NCI-H82 (cell line): ENCODE results near the gene GRID2.
"Not testable (repeated sequence)": the region's sequence is repeated elsewhere in the genome, so short reads cannot be mapped to it uniquely, and the experiment has no call there.

Experiments
- DNase-seq: peaks from one replicate; lab custom pipeline; 2025; lab: John Stamatoyannopoulos, UW

Gene GRID2

DNA sequence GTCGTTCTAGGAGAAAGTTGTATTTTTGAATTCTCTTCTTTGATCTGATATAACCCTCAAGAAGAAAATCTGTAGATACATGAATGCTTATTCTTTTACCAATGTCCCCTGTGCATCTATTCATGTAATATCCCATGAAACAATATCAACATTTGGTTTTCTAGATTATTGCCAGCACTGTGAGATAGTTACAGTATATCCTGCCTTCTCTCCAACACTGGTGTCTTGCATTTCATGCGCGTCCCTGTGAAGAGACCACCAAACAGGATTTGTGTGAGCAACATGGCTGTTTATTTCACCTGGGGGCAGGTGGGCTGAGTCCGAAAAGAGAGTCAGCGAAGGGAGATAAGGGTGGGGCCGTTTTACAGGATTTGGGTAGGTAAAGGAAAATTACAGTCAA, 135.0 kb downstream of the GRID2 start:
- DNase-seq, result not testable (repeated sequence)

DNA sequence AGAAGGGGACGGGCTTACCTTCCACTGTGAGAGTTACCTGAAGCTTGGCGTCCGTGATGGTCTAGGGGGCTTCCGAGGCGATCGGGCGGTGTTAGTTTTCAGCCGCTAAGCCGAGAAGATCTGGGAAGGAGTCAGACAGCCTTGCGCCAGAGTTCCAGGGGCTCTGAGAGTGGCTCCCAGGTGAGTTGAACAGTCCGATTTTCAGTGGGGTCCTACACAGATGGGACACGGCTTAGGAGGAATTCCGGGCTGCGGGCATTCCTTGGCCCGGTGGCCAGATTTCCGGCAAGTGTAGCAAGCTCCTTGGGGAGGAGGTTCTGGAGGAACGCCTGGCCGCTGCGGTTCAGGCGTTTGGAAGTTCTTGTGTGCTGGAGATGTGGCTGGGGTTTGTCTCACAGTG, 138.4 kb downstream of the GRID2 start:
- DNase-seq, result not testable (repeated sequence)

GRCh38 chr4:92444143-92444843, 140.5 kb downstream of the GRID2 start:
- not testable (repeated sequence) for DNase-seq

DNA sequence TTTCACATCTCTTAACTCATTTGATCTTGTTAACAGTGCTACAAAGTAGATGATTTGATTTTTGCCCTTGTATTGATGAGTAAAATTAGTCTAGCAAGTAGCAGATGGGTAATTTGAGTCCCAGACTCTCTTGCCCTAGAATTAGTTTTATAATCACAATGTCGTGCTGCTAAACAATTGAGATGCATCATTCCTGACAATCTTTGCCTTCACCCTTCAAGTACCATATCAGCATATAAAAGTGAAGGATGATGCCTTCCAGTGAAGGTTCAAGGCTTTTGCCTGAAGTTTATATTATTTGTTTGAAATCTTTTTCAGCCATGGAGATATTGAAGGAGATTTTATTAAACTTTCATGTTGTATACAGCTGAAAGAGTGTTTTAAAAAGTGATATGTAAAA, 141.4 kb downstream of the GRID2 start:
- no peak for DNase-seq

DNA sequence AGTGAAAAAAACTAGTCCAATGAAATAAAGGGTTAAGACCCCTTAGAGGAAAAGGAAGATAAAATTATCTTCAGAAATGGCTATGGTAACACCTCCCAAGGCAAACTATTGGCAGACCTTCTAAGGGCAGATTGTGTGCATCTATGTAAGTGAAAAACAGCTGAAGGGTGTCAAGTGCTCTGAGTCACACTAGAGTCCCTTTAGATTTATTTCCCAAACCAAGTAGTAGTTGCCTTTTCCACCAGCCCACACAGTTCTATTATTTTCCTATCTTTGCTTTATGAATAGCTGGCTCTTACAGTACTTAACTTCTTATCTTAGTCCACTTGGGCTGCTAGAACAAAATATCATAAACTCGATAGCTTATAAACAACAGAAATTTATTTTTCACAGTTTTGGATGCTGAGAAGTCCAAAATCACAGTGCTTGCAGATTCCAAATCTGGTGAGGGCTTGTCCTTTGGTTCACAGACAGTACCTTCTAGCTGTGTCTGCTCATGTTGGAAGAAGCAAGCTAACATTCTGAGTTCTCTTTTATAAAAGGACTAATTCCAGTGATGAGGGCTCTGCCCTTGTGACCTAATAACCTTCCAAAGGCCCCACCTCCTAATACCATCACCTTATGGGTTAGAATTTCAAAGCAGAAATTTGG, 143.6 kb downstream of the GRID2 start:
- no peak for DNase-seq

- not testable (repeated sequence) for DNase-seq
Measured at GRCh38 chr4:92448176-92448575, 144.4 kb downstream of the GRID2 start.

DNA sequence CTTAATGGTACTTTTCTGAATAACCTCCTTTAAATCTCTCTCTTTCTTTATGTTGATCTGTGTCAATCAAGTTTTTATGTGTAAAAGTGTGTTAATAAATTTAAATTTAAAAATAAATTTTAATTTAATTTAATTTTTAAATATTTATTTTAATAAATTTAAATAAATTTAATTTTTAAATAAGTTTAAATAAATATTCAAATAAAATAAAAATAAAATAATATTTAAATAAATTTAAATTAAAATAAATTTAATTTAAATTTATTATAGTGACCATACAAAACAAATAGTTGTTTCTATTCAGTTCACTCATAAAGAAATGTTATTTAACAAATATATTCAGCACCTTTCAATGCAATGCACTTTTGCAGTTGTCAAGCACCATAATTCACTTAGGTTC, 146.9 kb downstream of the GRID2 start:
- no peak for DNase-seq

DNA sequence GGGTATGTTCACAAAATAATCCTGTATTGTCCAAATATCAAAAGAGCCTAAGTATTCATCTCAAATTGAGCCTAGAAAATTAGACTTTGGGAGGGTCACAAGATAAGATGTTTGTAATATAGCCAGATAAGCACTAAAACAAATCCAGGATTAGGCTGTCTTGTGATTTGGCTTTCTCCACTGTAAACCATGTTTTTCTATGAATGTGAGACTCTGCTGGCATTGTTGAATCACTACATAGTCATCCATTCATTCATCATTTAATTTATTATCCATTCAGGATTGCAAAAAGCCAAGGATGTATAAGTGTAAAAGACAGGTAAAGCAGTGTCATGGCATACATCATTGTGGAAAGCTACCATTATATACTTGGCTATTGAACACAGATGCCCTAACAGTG, 148.0 kb downstream of the GRID2 start:
- DNase-seq, result no peak

- DNase-seq, result not testable (repeated sequence)
Measured at GRCh38 chr4:92452383-92452782, 148.6 kb downstream of the GRID2 start.

- DNase-seq, result no peak
Measured at GRCh38 chr4:92455329-92455839, 151.6 kb downstream of the GRID2 start.

DNA sequence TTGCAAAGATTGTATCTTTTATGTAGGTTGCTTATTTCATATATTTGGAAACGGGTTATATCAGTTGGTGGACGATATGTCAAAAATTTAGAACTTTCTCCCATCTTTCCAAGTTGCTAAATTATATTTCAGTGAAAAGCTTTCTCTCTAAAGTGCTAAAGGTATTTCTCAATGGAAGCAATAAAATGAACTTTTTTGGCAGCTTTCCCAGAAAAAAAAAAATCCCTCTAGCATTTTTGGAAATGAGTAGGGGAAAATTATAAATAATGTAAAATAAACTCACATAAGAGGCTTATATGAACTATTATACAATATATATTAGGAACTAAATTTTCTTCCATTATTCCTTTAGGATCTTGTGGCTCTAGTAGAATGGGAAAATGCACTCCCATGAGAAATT, 152.2 kb downstream of the GRID2 start:
- DNase-seq, result no peak

DNA sequence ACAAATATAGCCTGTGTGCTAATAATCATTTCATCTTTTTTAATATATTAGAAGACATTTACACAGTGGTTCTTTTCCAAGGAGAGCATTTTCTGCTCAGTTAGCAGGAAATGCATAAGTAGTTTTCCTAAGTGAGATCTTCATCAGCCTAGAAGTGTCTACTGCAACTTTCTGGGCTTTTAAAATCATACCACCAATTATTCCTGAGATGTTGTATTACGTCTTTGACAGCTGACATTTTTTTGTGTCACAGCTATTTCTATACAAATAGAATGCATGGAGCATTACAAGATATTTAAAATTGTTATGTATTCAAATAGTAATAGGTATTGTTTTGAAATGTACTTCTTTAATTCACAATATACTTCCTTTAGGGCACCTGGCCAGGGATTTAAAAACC, 158.0 kb downstream of the GRID2 start:
- no peak for DNase-seq

DNA sequence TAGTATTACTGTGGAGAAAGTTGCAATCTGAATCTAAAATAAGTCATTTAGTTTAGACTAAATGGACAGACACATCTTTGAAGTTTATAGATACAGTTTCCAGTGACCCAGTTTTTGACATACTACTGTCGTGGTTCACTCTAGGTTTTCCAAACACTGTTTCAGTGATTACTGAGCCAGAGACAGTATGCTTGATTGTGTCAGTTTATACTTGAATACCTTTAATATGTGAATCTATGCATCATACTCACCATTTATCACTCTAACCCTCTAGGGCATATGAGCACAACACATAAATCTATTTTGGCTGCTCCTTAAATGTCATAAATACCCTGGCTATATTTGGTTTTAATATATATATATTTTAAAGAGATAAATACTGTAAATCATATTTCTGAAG, 173.5 kb downstream of the GRID2 start:
- no peak for DNase-seq

DNA sequence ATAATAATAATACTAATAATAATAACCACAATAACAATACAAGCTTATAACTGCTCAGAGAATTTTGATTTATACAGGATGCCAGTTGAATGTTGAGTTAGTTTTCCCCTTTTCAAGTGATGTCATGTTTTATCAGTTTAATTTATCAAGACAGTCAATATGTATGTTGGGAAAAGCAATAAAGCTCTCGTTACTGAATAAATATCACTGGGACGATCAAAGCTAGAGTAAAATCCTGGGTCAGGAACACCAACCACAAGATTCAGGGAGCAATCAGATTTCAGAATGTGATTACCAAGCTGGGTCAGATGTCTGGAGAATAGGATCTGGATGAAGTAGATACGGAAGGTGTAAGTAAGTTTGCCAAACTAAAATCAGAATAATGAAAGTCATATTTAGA, 179.6 kb downstream of the GRID2 start:
- no peak for DNase-seq

DNA sequence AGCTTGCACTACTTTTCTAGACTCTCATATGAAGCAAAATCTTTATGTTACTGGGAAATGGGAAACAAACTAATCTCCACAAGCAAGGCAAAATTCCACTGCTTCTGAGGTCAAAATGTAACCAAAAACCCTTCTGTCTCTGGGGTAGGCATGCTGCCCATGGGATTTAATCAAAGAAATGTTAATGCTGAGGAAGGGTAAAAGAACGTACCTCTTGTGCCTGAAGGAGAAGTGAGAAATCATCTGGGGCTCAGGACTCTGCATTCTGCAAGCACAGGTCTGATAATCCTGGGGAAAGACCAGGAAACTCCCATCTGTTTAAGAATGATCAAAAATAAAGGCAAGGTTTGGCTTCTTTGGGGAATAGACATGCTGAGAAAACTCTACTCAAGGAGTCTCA, 184.7 kb downstream of the GRID2 start:
- no peak for DNase-seq

DNA sequence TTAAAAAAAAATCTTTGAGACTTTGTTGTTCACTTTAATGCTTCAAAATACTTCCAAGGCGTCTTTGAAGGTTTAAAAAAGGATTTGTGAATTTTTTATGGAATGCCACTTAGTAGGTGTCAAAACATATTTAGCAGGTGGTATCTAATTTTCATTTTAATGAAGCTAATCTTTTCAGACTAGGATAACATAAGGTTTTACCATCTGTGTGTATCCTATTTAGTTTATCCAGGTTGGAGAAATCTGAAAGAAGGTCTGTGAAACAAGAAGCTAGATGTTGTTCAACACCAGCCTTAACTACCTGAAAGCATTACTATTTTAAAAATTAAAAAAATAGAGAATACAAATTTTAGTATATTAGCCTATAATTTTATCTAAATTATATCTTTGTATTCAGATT, 193.4 kb downstream of the GRID2 start:
- DNase-seq, result peak; percentile 45

DNA sequence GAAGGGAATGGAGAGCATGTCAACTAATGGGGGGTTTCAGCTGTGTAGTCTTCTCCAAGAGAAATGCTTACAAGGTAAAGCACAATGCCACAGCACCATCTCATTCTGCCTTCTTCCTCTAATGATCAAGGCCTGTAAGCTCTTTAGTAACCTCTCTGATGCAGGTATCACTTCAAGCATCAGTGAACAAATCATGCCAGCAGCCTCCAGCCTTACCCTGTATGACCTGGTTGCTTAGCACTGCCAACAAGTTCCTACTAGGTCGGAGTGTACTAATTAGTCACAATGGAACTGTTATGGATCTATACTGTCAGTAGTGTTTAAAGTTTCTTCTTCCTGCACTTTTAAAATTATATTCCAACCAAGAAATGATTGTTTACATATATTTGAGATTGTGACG, 197.7 kb downstream of the GRID2 start:
- DNase-seq, result peak; percentile 58

DNA sequence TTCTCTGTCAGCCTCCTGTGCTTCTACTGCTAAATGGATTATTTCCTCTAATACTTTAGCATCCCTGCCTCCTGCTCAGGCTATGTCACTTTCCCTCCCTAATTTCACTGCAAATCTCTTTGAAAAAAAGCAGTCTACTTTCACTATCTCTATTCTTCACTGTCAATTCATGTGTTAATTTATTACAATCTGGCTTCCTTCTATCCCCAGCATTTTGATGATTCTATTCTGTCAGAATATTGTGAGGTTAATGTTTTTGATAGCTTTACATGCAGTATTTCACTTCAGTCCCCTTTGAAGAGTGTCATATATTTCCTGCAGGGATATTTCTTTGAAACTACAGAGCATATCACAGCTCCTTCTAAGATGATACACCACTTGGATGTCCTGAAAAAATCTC, 203.2 kb downstream of the GRID2 start:
- peak; percentile 58 for DNase-seq

DNA sequence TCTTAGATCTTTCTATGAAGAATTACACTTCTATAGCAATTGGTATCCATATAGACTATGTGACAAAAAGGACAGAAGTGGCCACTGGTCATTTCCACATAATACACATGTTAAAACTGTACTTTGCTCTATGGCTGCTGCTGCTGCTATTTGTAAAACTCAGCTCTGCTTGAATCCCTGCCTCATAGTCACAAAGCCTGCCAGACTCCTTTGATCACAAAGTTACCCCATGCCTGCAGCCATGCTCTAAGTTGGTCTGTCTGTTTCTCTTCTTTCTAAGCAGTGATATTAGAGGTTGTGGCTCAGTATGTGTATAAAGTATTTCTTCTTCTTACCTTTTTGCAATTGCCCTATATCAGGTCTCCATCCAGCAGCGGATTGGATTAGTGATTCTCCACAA, 210.9 kb downstream of the GRID2 start:
- DNase-seq, result no peak

DNA sequence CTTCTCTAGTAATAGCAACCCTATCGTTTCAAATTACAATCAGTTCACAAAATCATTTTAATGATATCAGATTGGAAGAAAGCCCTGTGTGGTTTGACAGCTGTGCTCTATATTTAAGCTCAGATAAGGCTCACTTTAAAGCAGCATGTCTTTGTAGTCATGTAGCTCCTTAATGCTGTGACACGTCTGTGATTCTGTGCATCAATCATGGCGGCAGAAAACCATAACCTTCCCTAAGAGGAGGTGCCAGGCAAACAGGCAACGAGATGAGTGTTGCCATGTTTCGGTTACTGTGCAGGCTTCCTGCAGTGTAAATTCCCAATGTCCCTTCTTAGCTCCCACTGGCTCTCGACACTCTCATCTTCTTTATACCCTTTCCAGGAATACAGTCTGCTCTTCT, 212.7 kb downstream of the GRID2 start:
- DNase-seq, result peak; percentile 1

DNA sequence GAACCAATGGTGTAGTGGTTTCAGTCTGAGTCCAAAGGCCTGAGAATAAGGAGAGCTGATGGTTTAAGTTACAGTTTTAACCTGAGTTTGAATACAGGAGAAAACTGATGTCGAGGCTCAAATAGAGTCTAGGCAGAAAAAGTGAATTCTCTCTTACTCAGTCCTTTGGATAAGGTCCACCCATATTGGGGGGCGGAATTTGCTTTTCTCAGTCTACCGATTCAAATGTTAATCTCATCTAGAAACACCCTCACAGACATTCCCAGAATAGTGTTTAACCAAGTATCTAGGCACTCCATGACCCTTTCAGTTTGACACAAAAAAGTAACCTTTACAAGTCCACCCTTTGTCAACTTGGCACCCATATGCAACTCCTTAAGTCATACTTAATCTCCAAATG, 216.0 kb downstream of the GRID2 start:
- DNase-seq, result no peak

DNA sequence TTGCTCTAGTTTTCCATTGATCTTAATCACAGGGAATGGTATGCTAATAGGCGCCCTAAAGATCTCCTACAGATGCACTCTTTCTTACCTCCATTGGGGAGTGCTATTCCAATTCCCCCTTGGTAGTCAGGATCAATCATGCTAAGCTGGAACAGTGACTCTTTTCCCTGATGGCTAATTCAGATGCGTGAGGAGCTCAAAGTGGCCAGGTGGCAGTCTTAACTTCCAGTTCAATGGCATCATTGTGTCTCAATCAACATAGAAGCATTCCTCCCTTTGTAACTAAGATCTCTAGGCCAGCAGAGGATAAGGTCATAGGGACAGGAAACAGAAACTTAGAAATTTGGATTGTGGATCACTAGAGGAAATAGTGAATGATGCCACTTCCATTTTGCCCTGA, 216.8 kb downstream of the GRID2 start:
- DNase-seq, result no peak

GRCh38 chr4:92521941-92522340, 218.2 kb downstream of the GRID2 start:
- DNase-seq, result no peak

DNA sequence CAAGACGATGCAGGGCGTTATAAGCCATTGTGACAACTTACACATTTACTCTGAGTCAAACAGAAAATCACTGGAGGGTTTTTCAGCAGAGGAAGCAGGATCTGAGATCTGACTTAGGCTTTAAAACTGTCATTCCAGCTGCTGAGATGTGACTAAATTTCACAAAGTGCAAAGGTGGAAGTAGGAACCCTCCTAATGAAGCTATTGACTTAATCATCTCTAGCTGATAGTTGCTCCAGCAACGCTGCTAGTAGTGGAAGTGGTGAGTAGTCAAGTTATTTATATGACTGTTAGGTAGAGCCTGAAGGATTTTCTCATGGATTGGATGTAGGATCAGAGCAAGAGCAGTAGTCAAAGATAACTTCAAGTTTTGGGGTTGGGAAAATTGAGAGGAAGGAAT, 218.6 kb downstream of the GRID2 start:
- no peak for DNase-seq
